HG03521 (cell line): ENCODE measurements around the gene LACTBL1.

Source experiments
- ATAC-seq: cut with Tn5 transposase; IDR thresholded peaks from one replicate; pipeline ENCODE4 v1.9.1; 2021; ENCODE audit warnings: mild to moderate bottlenecking, moderate library complexity; ENCODE audit not compliant: unreplicated experiment

The LACTBL1 gene

GRCh38 chr1:22914156-22914555 is 58.5 kb downstream of the LACTBL1 start:
- ATAC-seq, result no peak

- no peak for ATAC-seq
Observed at GRCh38 chr1:22913421-22914141, 59.1 kb downstream of the LACTBL1 start.

GRCh38 chr1:22912311-22912710 is 60.4 kb downstream of the LACTBL1 start:
- ATAC-seq, result no peak

GRCh38 chr1:22910986-22911651 is 61.5 kb downstream of the LACTBL1 start:
- ATAC-seq, result no peak

GRCh38 chr1:22910286-22910685 is 62.4 kb downstream of the LACTBL1 start:
- ATAC-seq, result no peak

- ATAC-seq, result no peak
Observed at GRCh38 chr1:22908880-22909426, 63.7 kb downstream of the LACTBL1 start.

- no peak for ATAC-seq
Observed at GRCh38 chr1:22907528-22907927, 65.1 kb downstream of the LACTBL1 start.

- no peak for ATAC-seq
Observed at GRCh38 chr1:22906968-22907367, 65.7 kb downstream of the LACTBL1 start.

- ATAC-seq, result no peak
Observed at GRCh38 chr1:22903113-22903512, 69.6 kb downstream of the LACTBL1 start.
